ENCODE data around the gene FOXP1. TPM values are rescaled to one million over a fixed set of nuclear protein-coding genes. Genes with fewer than 3 reads are reported as not detected.

Gene FOXP1
- total RNA-seq, 4 donors from 2014 or later, result 86.4 to 107 (median 93.8) TPM

DNA sequence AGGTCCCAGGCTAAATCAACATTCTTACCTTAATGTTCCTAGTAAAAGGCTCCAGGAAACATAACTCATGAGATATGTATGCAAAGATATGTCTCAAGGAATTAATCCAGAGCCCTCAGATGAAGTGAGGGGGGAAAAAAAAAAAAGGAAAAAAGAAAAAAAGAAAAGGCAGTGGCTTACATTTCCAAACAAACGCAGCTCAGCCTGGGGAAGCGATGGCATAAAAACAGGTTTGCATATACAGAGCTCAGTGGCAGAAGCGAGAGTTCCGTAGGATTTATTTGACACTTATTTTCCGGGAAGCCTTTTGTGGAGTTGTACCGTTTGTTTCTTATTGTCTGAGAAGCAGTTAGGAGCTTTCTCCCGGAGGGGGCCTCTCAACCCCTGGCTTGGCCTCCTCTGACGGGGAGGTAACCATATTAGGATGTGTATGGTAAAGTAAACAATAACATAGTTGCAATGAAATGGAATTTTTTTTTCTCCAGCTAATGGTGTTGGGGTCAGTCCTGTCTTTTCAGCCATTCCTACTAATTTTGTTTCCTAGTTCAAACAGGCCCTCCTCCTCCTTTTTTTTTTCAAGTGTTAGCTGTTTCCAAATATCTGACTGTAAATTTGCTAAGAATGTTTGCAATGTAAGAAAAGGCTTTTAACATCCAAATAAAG, 338.6 kb downstream of the FOXP1 start:
- no peaks in the 10 kb centered on the region for H3K27me3 ChIP-seq
- TF ChIP-seq, protein P1, sequence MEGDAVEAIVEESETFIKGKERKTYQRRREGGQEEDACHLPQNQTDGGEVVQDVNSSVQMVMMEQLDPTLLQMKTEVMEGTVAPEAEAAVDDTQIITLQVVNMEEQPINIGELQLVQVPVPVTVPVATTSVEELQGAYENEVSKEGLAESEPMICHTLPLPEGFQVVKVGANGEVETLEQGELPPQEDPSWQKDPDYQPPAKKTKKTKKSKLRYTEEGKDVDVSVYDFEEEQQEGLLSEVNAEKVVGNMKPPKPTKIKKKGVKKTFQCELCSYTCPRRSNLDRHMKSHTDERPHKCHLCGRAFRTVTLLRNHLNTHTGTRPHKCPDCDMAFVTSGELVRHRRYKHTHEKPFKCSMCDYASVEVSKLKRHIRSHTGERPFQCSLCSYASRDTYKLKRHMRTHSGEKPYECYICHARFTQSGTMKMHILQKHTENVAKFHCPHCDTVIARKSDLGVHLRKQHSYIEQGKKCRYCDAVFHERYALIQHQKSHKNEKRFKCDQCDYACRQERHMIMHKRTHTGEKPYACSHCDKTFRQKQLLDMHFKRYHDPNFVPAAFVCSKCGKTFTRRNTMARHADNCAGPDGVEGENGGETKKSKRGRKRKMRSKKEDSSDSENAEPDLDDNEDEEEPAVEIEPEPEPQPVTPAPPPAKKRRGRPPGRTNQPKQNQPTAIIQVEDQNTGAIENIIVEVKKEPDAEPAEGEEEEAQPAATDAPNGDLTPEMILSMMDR (IDR thresholded peaks at IDR 0.05), result no peak
- 30 to 38% methylated on average over 8 of the region's 8 CpGs for WGBS, 2 donors
- H3K36me3 ChIP-seq, result no peaks in the 10 kb centered on the region
- peaks cover 0 to 50% (median 12%) of the 10 kb centered on the region in 4 donors for H3K4me1 ChIP-seq
- DNase-seq (ENCODE audit: low spot score in 2 of 2), result no peak
- H3K9me3 ChIP-seq, result no peaks in the 10 kb centered on the region
- peak overlapping the region in 1 of 4 donors; percentile 4 for H3K4me3 ChIP-seq
- peak overlapping the region in 2 of 4 donors; percentile 25 to 31 for H3K27ac ChIP-seq

DNA sequence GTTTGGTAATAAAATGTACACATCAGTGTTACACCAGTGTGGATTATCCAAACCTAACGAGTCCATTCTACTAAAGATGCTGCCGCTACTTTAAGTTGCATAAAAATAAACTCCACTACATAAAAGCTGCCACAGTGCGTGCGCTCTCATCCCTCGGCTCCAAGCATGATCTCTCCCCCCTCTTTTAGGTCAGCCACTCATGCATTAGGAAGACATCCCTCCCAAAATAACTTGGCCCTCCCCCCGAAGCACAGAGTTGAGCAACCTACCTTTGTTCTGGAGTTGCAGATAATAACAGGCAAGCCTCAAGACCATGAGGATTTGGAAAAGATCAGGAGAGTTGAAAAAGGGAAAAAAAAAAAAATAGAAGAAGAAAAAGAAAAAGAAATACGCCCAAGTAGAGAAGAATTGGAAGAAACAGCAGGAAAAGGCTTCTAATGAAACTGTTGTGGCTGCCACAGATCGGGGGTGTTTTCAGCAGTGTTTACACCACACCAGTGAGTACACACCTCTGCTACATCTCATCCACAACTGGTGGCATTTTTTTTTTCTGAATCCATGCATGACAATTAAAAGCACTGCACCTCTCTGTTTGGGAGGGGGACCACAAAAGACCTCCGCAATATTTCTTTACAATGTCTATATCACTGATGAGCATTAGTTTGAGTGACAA, 339.2 kb downstream of the FOXP1 start:
- H3K27ac ChIP-seq, result peak overlapping the region in 2 of 4 donors; percentile 25 to 31
- no peaks in the 10 kb centered on the region for H3K27me3 ChIP-seq
- H3K9me3 ChIP-seq, result no peaks in the 10 kb centered on the region
- H3K4me1 ChIP-seq, result peaks cover 0 to 53% (median 10%) of the 10 kb centered on the region in 4 donors
- TF ChIP-seq, protein P1 (IDR thresholded peaks at IDR 0.05), result no peak
- TF ChIP-seq EP300 (IDR thresholded peaks at IDR 0.05) (no peak), POLR2A (IDR thresholded peaks at IDR 0.05) (no peak)
- DNase-seq (ENCODE audit: low spot score in 2 of 2), result no peak
- WGBS, 2 donors, result 73% methylated on average over 9 of the region's 9 CpGs
- peak overlapping the region in 1 of 4 donors; percentile 4 for H3K4me3 ChIP-seq
- no peaks in the 10 kb centered on the region for H3K36me3 ChIP-seq

DNA sequence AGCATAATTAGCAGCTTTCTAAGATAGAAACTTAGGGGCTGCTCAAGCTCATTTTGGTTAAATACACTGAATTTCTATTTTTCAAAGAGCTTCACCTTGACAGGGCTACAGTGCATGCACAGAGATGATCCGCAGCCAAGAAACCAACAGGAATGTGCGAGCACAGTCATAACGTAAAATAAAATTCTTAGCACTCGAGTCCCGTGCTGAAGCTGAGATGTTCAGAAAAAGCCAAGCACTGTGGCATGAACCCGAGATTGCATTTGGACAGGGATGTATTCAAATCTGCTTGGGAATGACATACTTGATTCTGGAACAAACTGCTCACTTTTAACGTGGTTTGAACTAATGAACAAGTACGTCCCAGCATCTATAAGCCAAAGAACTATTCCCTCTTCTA, 340.3 kb downstream of the FOXP1 start:
- DNase-seq (ENCODE audit: low spot score in 2 of 2), result no peak
- 82 to 84% methylated on average over 8 of the region's 8 CpGs for whole genome bisulfite sequencing, 2 donors
- Histone ChIP-seq H3K36me3 (no peaks in the 10 kb centered on the region), H3K4me1 (peaks cover 0 to 45% (median 7%) of the 10 kb centered on the region in 4 donors), H3K27ac (no peak overlapping the region), H3K27me3 (no peaks in the 10 kb centered on the region), H3K4me3 (no peak overlapping the region), H3K9me3 (no peaks in the 10 kb centered on the region)
- TF ChIP-seq EP300 (IDR thresholded peaks at IDR 0.05), result no peak
- TF ChIP-seq, protein P1 (IDR thresholded peaks at IDR 0.05), result no peak
- TF ChIP-seq POLR2A (IDR thresholded peaks at IDR 0.05), result no peak

DNA sequence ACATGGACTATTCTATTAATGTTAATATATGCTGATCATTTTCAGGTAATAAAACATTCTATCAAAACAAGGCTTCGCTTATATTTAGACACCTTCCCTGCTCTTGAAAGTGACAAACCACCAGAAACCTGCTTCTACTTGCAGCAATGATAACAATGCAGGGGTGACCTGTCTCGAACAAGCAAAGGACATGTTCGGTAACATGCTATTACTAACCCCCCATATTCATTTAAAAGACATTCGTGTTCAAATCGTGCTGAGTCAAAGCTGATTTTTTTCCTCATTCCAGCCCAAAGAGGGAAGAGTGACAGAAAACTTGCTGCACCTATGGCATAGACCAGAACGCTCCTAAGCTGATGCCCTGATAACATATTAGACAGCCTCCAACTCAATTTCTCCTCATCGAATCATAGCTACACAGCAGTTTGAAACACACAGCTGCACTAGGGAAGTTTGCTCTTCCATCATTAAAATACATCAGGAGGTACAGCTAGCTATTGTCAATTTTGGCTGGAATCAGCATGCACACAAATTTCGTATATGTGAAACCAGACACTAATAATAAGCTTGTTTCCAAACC, 341.5 kb downstream of the FOXP1 start:
- H3K9me3 ChIP-seq, result no peaks in the 10 kb centered on the region
- no peak for DNase-seq (ENCODE audit: low spot score in 2 of 2)
- H3K36me3 ChIP-seq, result no peaks in the 10 kb centered on the region
- H3K27me3 ChIP-seq, result no peaks in the 10 kb centered on the region
- no peak overlapping the region for H3K4me3 ChIP-seq
- 85 to 89% methylated on average over 8 of the region's 8 CpGs for WGBS, 2 donors
- peaks cover 0 to 39% (median 7%) of the 10 kb centered on the region in 4 donors for H3K4me1 ChIP-seq
- H3K27ac ChIP-seq, result no peak overlapping the region
- TF ChIP-seq EP300 (IDR thresholded peaks at IDR 0.05) (no peak), POLR2A (IDR thresholded peaks at IDR 0.05) (no peak)
- TF ChIP-seq, protein P1 (IDR thresholded peaks at IDR 0.05), result no peak
